NCI-H146 treated with DMSO at 0.1 percent for 48 hours (cell line): ENCODE results near the gene ISY1.
A peak's percentile ranks its signal among the peaks of the same experiment; 100 is the strongest.
"Not testable (repeated sequence)": the region's sequence is repeated elsewhere in the genome, so short reads cannot be mapped to it uniquely, and the experiment has no call there.

Experiments
- DNase-seq: peaks from one replicate; lab custom pipeline; 2025; ENCODE audit not compliant: unreplicated experiment; lab: John Stamatoyannopoulos, UW

The ISY1 gene

DNA sequence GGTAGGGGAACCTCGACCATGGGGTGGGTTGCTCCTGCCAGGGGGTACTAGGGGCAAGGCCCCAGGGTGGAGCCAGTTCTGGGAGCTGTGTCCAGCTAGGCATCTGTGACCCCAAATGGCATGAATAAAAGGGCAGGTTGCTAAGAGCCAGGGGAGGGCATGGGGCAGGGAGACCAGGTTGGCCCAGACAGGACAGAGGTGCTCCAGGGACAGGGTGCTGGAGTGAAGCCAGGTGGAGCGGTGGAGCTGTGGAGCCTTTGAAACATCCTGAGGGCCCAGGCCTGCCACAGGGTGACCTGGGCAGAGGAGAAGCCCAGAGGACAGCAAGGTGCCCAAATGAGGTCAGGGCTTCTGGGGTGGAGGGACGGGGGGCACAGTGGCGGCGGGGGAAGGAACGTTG, 72.6 kb downstream of the ISY1 start:
- not testable (repeated sequence) for DNase-seq

GRCh38 chr3:129087904-129088303, 73.0 kb downstream of the ISY1 start:
- DNase-seq, result peak; percentile 20

DNA sequence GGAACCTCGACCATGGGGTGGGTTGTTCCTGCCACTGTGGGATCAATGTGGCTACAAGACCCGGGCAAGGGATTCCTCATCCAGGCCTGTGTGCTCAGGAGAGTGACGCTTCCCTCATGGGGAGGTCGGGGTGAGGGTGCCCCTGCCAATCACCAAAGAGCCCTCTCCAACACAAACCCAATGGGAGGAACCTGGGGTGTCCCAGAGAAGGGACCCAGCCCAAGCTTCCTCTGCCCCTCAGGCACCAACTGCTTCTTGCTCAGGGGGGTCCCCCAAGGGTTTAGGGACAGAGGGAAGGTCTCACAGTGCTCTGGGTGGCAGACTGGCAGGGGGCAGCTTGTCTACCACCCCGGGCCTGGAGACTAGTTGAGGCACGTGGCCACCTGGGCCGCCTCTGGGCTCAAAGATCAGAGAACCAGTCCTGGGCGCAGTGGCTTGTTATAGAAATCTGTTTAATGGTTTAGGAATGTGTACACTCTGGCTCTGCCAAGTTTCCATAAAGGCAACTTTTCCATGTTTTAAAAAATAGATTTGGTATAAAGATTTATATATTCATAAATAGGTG, 73.6 kb downstream of the ISY1 start:
- no peak for DNase-seq

DNA sequence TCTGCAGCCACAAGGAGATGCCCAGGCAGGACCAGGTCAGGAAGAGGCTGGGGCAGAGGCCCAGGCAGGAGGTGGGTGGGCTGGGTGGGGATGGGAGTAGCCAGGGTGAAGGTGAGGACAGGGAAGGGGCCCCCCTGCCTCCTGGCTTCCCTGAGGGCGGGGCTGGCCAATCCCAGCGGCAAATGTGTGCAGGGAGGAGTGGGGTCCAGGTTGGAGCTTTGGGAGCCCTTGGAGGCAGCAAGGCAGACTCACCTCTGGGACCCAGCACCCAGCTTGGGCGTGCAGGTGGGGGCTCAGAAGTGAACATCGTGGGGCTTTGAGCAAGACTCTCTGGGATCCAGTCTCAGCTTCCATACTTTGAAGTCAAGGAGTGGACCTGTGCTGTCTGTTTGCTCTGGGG, 75.0 kb downstream of the ISY1 start:
- DNase-seq, result no peak

DNA sequence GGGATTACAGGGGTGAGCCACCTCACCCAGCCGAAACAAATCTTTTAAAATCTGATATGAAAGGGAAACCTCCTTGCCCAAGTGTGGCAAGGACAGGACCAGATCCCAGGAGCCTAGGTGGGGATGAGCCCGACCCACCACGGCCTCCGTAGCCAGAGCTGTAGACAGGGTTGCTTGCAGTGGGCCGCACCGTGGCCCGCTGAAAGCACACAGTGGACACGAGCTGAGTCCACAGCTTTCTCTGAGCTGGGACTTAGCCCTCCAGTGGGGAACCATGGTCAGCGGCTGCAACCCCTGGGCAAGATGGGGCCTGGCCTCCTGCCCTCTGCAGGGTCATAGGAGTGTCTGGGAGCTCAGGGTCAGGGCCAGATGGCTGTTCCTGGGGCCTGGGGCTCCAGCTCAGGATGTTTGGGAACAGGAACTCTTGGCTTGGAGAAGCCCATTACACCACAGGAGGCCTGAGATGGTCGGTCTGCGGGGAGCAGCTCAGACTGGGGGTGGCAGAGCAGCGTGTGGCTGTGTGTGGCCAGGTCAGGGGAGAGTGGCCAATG, 75.6 kb downstream of the ISY1 start:
- DNase-seq, result no peak

DNA sequence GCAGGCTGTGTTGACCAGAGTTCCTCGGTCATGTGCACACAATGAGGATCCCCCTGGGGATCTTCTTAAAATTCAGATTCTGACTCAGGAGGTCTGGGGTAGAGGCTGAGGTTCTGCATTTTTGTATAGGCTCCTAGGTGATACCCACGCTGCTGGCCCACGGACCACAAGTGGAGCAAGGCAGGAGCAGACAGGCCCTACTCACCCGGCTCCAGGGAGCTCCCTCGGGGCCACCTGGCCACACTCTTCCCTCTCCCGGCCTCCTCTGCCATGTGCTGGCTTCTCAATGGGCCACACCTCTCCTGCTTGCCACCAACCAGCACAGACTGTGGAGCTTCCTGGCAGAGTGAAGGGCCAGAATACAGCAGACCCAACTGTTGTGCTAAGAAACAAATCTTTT, 76.4 kb downstream of the ISY1 start:
- DNase-seq, result no peak

GRCh38 chr3:129082026-129082425, 78.8 kb downstream of the ISY1 start:
- DNase-seq, result no peak

DNA sequence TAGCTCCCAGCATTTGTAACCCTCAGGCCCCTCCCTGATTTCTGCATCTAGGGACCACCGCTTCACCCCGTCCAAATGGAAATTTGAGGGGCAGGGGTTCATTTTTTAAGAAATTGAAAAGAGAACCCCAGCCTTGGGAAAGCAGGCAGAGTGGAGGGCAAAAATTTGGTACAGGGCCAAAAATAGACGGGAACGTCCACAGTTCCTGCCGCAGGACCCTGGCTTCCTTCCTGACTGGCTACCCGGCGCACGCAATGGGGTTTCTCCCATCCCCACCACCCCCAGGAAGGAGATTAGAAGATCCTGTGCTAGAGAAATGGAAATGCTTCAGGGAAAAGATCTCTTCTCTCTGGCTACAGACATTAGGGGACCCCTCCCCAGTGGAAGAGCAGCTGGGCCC, 79.4 kb downstream of the ISY1 start:
- DNase-seq, result no peak

DNA sequence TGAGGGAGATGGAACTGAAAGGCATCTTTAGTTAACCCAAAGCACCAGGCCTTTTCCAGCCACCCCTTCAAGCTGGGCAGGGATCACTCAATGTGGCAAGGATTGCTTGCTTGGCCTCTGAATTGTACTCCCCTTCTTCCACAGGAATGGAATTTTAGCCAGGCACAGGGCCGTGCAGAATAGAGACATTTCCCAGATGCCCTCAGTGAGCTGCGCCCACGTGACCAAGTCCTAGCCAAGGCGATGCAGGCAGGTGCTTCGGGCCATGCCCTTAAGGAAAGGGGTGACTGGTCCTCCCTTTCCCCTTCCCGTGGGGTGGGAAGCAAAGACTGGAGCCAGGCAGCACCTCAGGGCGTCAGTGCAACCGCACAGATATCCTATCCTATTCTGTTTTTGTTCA, 82.4 kb downstream of the ISY1 start:
- DNase-seq, result no peak
